A673 (cell line): ENCODE results near the gene SLC7A1.

Experiments used
- CTCF ChIP-seq: fragments of 300-800, 200-600 bp; sonication (generic); conservative IDR thresholded peaks from 2 replicates; pipeline ENCODE4 v1.5.1; 2017; ENCODE audit warnings: low read depth, mild to moderate bottlenecking, antibody characterized with exemption, low read length, moderate library complexity, mixed read lengths
- EZH2 ChIP-seq: fragments of 200-600 bp; sonication (generic); IDR thresholded peaks from 2 replicates; pipeline ENCODE4 v1.6.1; 2017; ENCODE audit warnings: borderline replicate concordance, low read depth, mild to moderate bottlenecking, mixed read lengths, antibody characterized with exemption, low read length; ENCODE audit not compliant: poor library complexity, severe bottlenecking

GRCh38 chr13:29513981-29514719, 81.3 kb downstream of the SLC7A1 start:
- TF ChIP-seq CTCF, result no peak
- no peak for TF ChIP-seq EZH2
